Measurements from ENCODE around the gene GREM1. TPM values are rescaled to one million over a fixed set of nuclear protein-coding genes. Genes with fewer than 3 reads are reported as not detected.

The GREM1 gene
- total RNA-seq, 1 experiment from 2014 or later: 0.66 TPM

DNA sequence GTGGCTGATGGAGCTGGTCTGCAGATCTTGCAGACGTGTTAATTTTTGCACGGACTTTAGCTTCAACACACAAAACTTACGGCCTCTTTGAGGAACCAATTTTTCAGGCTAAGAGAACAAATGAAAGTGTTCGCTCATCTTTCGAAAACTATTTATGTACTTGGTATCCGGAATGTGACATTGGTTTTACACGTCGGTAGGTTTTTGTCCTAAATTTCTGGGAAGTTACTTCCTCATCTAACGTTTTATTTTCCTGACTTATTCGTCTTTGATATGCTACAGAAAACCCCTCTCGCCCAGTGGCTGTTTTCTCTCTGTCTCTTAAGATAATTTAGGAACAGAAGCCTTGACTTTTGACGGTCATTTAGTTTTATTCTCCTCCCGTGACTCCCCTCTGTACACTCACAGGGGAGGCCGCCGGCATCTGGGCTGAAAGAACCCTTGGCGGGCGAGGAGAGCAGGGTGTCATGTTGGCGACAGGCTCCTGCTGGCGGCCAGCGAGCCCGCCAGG lies 834 bp upstream of the GREM1 start:
- CTCF ChIA-PET: no interaction called here
- Histone ChIP-seq H3K9me3 (ENCODE audit: control insufficient read depth in 1 of 2, insufficient read depth in 1 of 2, low read depth in 1 of 2, low read length in 2 of 2) (no peaks in the 10 kb centered on the region), H3K4me2 (ENCODE audit: low read length) (no peak overlapping the region), H3K4me3 (replicated peaks in 1 of 2; ENCODE audit: low read depth in 1 of 2, low read length in 2 of 2) (no peak overlapping the region), H3K27me3 (ENCODE audit: insufficient read depth, low read length) (no peaks in the 10 kb centered on the region), H2AFZ (ENCODE audit: low read depth, low read length, poor library complexity, severe bottlenecking) (no peak overlapping the region), H3K36me3 (ENCODE audit: control insufficient read depth in 1 of 2, insufficient read depth in 2 of 2, low read length in 2 of 2) (no peaks in the 10 kb centered on the region), H3K79me2 (ENCODE audit: insufficient read depth, low read length) (no peaks in the 10 kb centered on the region), H4K20me1 (ENCODE audit: insufficient read depth) (no peaks in the 10 kb centered on the region), H3K27ac (ENCODE audit: low read depth, low read length) (no peak overlapping the region), H3K4me1 (ENCODE audit: control insufficient read depth in 1 of 2, insufficient read depth in 2 of 2, low read length in 2 of 2) (no peaks in the 10 kb centered on the region), H3K9ac (ENCODE audit: low read length) (no peak overlapping the region), H3K9me2 (ENCODE audit: insufficient read depth) (no peaks in the 10 kb centered on the region)
- TF ChIP-seq EZH2 (IDR thresholded peaks at IDR 0.05) (no peak), JUND (IDR thresholded peaks at IDR 0.05) (no peak), SP1 (IDR thresholded peaks at IDR 0.05; ENCODE audit: low read depth) (no peak), CBX3 (IDR thresholded peaks at IDR 0.05; ENCODE audit: low read depth) (no peak), CEBPB (IDR thresholded peaks at IDR 0.05; ENCODE audit: low read depth) (no peak), ZFX (IDR thresholded peaks at IDR 0.05) (no peak), FOSL1 (IDR thresholded peaks at IDR 0.05; ENCODE audit: low read depth) (no peak), EZH2phosphoT487 (IDR thresholded peaks at IDR 0.05; ENCODE audit: borderline replicate concordance) (no peak), TCF7L2 (IDR thresholded peaks at IDR 0.05; ENCODE audit: borderline replicate concordance, extremely low read depth, insufficient read depth, insufficient read length) (no peak), ZNF274 (IDR thresholded peaks at IDR 0.05; ENCODE audit: low read depth, low read length) (no peak), CTCF (IDR thresholded peaks at IDR 0.05 in 2 of 3, conservative IDR thresholded peaks at IDR 0.05 in 1 of 3; ENCODE audit: borderline replicate concordance in 1 of 3, insufficient read depth in 1 of 3, low read depth in 2 of 3, low read length in 2 of 3) (no peak), REST (IDR thresholded peaks at IDR 0.05; ENCODE audit: low read depth) (no peak), RAD21 (IDR thresholded peaks at IDR 0.05; ENCODE audit: low read depth) (no peak), EGR1 (IDR thresholded peaks at IDR 0.05; ENCODE audit: low read depth) (no peak), ATF3 (IDR thresholded peaks at IDR 0.05) (no peak), ELF1 (IDR thresholded peaks at IDR 0.05; ENCODE audit: borderline replicate concordance, low read depth) (no peak), POLR2AphosphoS5 (IDR thresholded peaks at IDR 0.05; ENCODE audit: low read depth, low read length) (no peak)
- TF ChIP-seq, protein P1, sequence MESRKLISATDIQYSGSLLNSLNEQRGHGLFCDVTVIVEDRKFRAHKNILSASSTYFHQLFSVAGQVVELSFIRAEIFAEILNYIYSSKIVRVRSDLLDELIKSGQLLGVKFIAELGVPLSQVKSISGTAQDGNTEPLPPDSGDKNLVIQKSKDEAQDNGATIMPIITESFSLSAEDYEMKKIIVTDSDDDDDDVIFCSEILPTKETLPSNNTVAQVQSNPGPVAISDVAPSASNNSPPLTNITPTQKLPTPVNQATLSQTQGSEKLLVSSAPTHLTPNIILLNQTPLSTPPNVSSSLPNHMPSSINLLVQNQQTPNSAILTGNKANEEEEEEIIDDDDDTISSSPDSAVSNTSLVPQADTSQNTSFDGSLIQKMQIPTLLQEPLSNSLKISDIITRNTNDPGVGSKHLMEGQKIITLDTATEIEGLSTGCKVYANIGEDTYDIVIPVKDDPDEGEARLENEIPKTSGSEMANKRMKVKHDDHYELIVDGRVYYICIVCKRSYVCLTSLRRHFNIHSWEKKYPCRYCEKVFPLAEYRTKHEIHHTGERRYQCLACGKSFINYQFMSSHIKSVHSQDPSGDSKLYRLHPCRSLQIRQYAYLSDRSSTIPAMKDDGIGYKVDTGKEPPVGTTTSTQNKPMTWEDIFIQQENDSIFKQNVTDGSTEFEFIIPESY (IDR thresholded peaks at IDR 0.05; ENCODE audit: extremely low read depth, insufficient replicate concordance, low read length): no peak
- no TSS peak for BruUV-seq (replicated peaks)
- ATAC-seq (no peak), DNase-seq (ENCODE audit: low read depth, low spot score) (no peak)
- RAD21 ChIA-PET (ENCODE audit: low non-redundant PET in 1 of 2, low total read pairs in 2 of 2, uncharacterized antibody in 2 of 2, unreplicated experiment in 2 of 2): no interaction called here
- POLR2A ChIA-PET: no interaction called here
- intact Hi-C loops (cut with micrococcal nuclease): no loop called here

Data from HCT116 (cell line).